A549 (cell line): ENCODE data around the gene SPECC1L. TPM values are rescaled to one million over a fixed set of nuclear protein-coding genes. Genes with fewer than 3 reads are reported as not detected.

Experiments
- ATAC-seq, 2 experiments: fragments of 200-7000 bp in 1 of 2; fragments of >200 bp in 1 of 2; cut with Nextera tagmentation in 1 of 2; cut with Tn5 transposase in 1 of 2; 3 replicates each; pipeline versions ENCODE4 v1.8.0 to v1.9.1; 2018 to 2020; ENCODE audit warnings: mild to moderate bottlenecking in 1 of 2, moderate library complexity in 1 of 2
- CTCF ChIA-PET: fragments of 300-600 bp; sonication (Branson Sonifier 250); formaldehyde crosslinking; extraction: SDS; loops from one replicate; lab custom pipeline; 2021; ENCODE audit warnings: antibody characterized with exemption, inconsistent platforms; lab: Yijun Ruan, JAX
- POLR2A ChIA-PET: fragments of 350-600 bp; formaldehyde crosslinking; extraction: SDS; loops from one replicate; lab custom pipeline; 2021; ENCODE audit warnings: antibody characterized with exemption, inconsistent platforms; lab: Yijun Ruan, JAX
- DNase-seq, 2 experiments: peaks; one replicate each; pipeline versions ENCODE4 v3.0.0 to v3.0.0-alpha.2; 2011 to 2016; ENCODE audit warnings: low read depth in 1 of 2, low spot score in 1 of 2
- FAIRE-seq: peaks from 2 replicates; lab custom pipeline; 2011; peaks lifted over from hg19 to GRCh38; lab: Jason Lieb, UNC
- H3K27ac ChIP-seq, 2 experiments: fragments of >200 bp; sonication (Bioruptor Twin); formaldehyde crosslinking; 3 replicates each; pipeline ENCODE4 v1.5.1; 2016 to 2017
- H3K4me1 ChIP-seq: fragments of >200 bp; sonication (Bioruptor Twin); formaldehyde crosslinking; 3 replicates; pipeline ENCODE4 v1.6.1; 2016
- H3K4me2 ChIP-seq: fragments of >200 bp; sonication (Bioruptor Twin); formaldehyde crosslinking; 3 replicates; pipeline ENCODE4 v1.6.1; 2016
- H3K4me3 ChIP-seq: fragments of >200 bp; sonication (Bioruptor Twin); formaldehyde crosslinking; 3 replicates; pipeline ENCODE4 v1.5.1; 2016
- H3K9me3 ChIP-seq: fragments of >200 bp; sonication (Bioruptor Twin); formaldehyde crosslinking; 3 replicates; pipeline ENCODE4 v1.6.1; 2016
- BHLHE40 ChIP-seq: IDR thresholded peaks from 2 replicates; pipeline ENCODE4 v1.6.1; 2012; ENCODE audit warnings: low read depth, low read length, inconsistent platforms
- CBX2 ChIP-seq: fragments of 200-600 bp; sonication (generic); IDR thresholded peaks from 2 replicates; pipeline ENCODE4 v1.6.1; 2016; ENCODE audit warnings: low read depth, mild to moderate bottlenecking, borderline replicate concordance
- CBX8 ChIP-seq: fragments of 200-600 bp; sonication (generic); IDR thresholded peaks from 2 replicates; pipeline ENCODE4 v1.6.1; 2016
- CHD2 ChIP-seq: fragments of 150-350 bp; IDR thresholded peaks from 2 replicates; pipeline ENCODE4 v1.6.1; 2014; ENCODE audit warnings: low read length; ENCODE audit not compliant: partially characterized antibody
- CHD4 ChIP-seq: fragments of 200-600 bp; sonication (generic); IDR thresholded peaks from 2 replicates; pipeline ENCODE4 v1.6.1; 2016; ENCODE audit warnings: antibody characterized with exemption, mild to moderate bottlenecking, borderline replicate concordance
- EHF ChIP-seq: fragments of 250-450 bp; sonication (Bioruptor Pico); IDR thresholded peaks from 2 replicates; pipeline ENCODE4 v1.5.0; 2020; ENCODE audit warnings: mild to moderate bottlenecking
- EHMT2 ChIP-seq: fragments of 200-600 bp; sonication (generic); IDR thresholded peaks from 2 replicates; pipeline ENCODE4 v1.6.1; 2016; ENCODE audit warnings: antibody characterized with exemption, low read depth, mild to moderate bottlenecking, moderate library complexity
- FOSL2 ChIP-seq, 2 experiments: fragments of 450-650 bp in 1 of 2; fragments of >200 bp in 1 of 2; sonication (Bioruptor Twin) in 1 of 2; formaldehyde crosslinking; IDR thresholded peaks; 2 replicates each; pipeline versions ENCODE4 v1.5.0 to v1.6.1; 2016 to 2020; ENCODE audit warnings: mild to moderate bottlenecking in 1 of 2, moderate library complexity in 1 of 2
- HEYL ChIP-seq: fragments of 250-450 bp; sonication (Bioruptor Pico); IDR thresholded peaks from 2 replicates; pipeline ENCODE4 v1.8.0; 2021; ENCODE audit warnings: mild to moderate bottlenecking, moderate library complexity
- HOXB13 ChIP-seq: fragments of 250-450 bp; sonication (Bioruptor Pico); IDR thresholded peaks from 2 replicates; pipeline ENCODE4 v1.5.0; 2020; ENCODE audit warnings: low read depth, mild to moderate bottlenecking, moderate library complexity
- JUNB ChIP-seq: fragments of >200 bp; sonication (Bioruptor Twin); formaldehyde crosslinking; IDR thresholded peaks from 2 replicates; pipeline ENCODE4 v1.6.1; 2016
- KDM1A ChIP-seq: fragments of 200-600 bp; sonication (generic); IDR thresholded peaks from 2 replicates; pipeline ENCODE4 v1.6.1; 2016; ENCODE audit warnings: low read depth, mild to moderate bottlenecking
- KDM5A ChIP-seq: fragments of 200-600 bp; sonication (generic); IDR thresholded peaks from 2 replicates; pipeline ENCODE4 v1.6.1; 2016; ENCODE audit warnings: antibody characterized with exemption, mild to moderate bottlenecking
- MAFK ChIP-seq: fragments of 450-650 bp; IDR thresholded peaks from 2 replicates; pipeline ENCODE4 v1.6.1; 2014; ENCODE audit not compliant: partially characterized antibody
- NFE2L2 ChIP-seq: fragments of 150-350 bp; conservative IDR thresholded peaks from 2 replicates; pipeline ENCODE4 v1.6.1; 2014; ENCODE audit warnings: low read length
- NR3C1 ChIP-seq: fragments of >200 bp; sonication (Bioruptor Twin); formaldehyde crosslinking; IDR thresholded peaks from 3 replicates; pipeline ENCODE4 v1.6.1; 2017
- POLR2AphosphoS2 ChIP-seq: conservative IDR thresholded peaks from 2 replicates; pipeline ENCODE4 v1.6.1; 2012; ENCODE audit warnings: low read length, improper control_type of control experiment, inconsistent platforms
- RARB ChIP-seq: fragments of 250-450 bp; sonication (Bioruptor Pico); IDR thresholded peaks from 2 replicates; pipeline ENCODE4 v1.8.0; 2021; ENCODE audit warnings: mild to moderate bottlenecking, moderate library complexity
- SMC3 ChIP-seq: fragments of >200 bp; sonication (Bioruptor Twin); formaldehyde crosslinking; IDR thresholded peaks from 3 replicates; pipeline ENCODE4 v1.6.1; 2018; ENCODE audit warnings: inconsistent platforms
- SREBF2 ChIP-seq: fragments of 450-650 bp; IDR thresholded peaks from 2 replicates; pipeline ENCODE4 v1.6.1; 2014; ENCODE audit warnings: mild to moderate bottlenecking, moderate library complexity
- TP53 ChIP-seq: fragments of 250-450 bp; sonication (Bioruptor Pico); IDR thresholded peaks from 2 replicates; pipeline ENCODE4 v1.5.0; 2021; ENCODE audit warnings: mild to moderate bottlenecking, moderate library complexity
- ZFP36 ChIP-seq: fragments of 450-650 bp; IDR thresholded peaks from 2 replicates; pipeline ENCODE4 v1.6.1; 2014; ENCODE audit warnings: borderline replicate concordance; ENCODE audit not compliant: partially characterized antibody
- WGBS: methylation state at CpG from one replicate; pipeline ENCODE4 v1.1.6; 2017; ENCODE audit errors: missing lambda C conversion rate; 5-methylcytosine and 5-hydroxymethylcytosine counted together
- polyA plus RNA-seq, 4 experiments: library from polyadenylated mRNA; depleted of rRNA in 3 of 4; stranded (reverse); fragments of >200 nt; fragmentation: RNase III in 1 of 4; extraction: RNeasy Plus Mini Kit Qiagen cat#74134 plus additional on column Dnase treatment in 1 of 4; gene quantifications; 2 replicates in 3 of 4; 3 replicates in 1 of 4; pipeline ENCODE4 v1.2.3, GENCODE V29; 2011 to 2017
- TF ChIP-seq, protein P1 (sequence below): fragments of >200 bp; sonication (Bioruptor Twin); formaldehyde crosslinking; IDR thresholded peaks from 3 replicates; pipeline ENCODE4 v1.6.1; 2016
- TF ChIP-seq, protein P2 (sequence below): fragments of >200 bp; sonication (Bioruptor Twin); formaldehyde crosslinking; IDR thresholded peaks from 3 replicates; pipeline ENCODE4 v1.5.1; 2016
- TF ChIP-seq, protein P3 (sequence below): fragments of 150-350 bp; IDR thresholded peaks from 2 replicates; pipeline ENCODE4 v1.6.1; 2014; ENCODE audit warnings: low read depth, mild to moderate bottlenecking, low read length
- TF ChIP-seq, protein P4 (sequence below): fragments of 200-600 bp; sonication (generic); IDR thresholded peaks from 2 replicates; pipeline ENCODE4 v1.6.1; 2016; ENCODE audit warnings: antibody characterized with exemption, mild to moderate bottlenecking, moderate library complexity
- TF ChIP-seq, protein P5 (sequence below): IDR thresholded peaks from 2 replicates; pipeline ENCODE4 v1.6.1; 2012

The SPECC1L gene
- polyA plus RNA-seq, 2 of the 4 experiments (the other 2 are of a cell fraction): 14.8 to 25.2 TPM

DNA sequence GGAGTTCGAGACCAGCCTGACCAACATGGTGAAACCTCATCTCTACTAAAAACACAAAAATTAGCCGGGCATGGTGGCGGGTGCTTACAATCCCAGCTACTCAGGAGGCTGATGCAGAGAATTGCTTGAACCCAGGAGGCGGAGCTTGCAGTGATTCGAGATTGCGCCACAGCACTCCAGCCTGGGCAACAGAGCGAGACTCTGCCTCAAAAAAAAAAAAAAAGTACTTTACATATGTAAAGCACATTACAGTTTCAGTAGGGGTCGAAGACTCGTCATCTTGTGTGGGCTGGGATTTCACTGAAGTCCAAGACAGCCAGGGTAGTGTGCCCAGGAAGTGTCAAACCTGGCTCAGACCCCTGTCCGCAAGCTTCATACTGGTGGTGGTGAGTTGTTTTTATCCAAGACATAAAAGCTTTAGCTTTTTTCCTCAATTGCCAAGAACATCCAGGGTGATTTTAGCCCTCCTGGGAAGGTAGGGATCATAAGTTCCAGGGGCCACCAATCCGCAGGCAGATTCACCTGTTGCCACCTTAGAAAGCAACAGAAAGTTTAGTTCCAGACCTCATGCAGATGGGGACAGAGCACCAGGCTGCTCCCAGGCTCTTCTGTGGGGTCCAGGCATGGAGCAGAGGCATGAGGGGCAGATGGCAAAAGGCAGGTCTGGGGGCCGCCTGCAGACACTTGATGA, 135.1 kb downstream of the SPECC1L start:
- Histone ChIP-seq H3K4me3 (no peak overlapping the region), H3K4me1 (peaks cover 31% of the 10 kb centered on the region), H3K4me2 (no peak overlapping the region), H3K27ac (no peak overlapping the region), H3K9me3 (no peaks in the 10 kb centered on the region)
- ChIA-PET POLR2A (no interaction called here), CTCF (interaction anchor here (1.1 to 1.4 kb wide), 2 partner anchors 17 to 115 kb away, joined by 3 to 4 read pairs; no protein-coding TSS in a partner anchor)
- WGBS: 94% methylated on average over 12 of the region's 12 CpGs
- no peak for DNase-seq
- no peak for FAIRE-seq
- ATAC-seq: no peak
- TF ChIP-seq SREBF2 (no peak), CBX8 (no peak), KDM5A (no peak), CBX2 (no peak), HEYL (CRISPR knock-in tag) (no peak), KDM1A (no peak), NR3C1 (no peak), BHLHE40 (no peak), RARB (CRISPR knock-in tag) (no peak), HOXB13 (CRISPR knock-in tag) (no peak), JUNB (no peak), POLR2AphosphoS2 (no peak), TP53 (CRISPR knock-in tag) (no peak), SMC3 (no peak), NFE2L2 (no peak)
- TF ChIP-seq, protein P1, sequence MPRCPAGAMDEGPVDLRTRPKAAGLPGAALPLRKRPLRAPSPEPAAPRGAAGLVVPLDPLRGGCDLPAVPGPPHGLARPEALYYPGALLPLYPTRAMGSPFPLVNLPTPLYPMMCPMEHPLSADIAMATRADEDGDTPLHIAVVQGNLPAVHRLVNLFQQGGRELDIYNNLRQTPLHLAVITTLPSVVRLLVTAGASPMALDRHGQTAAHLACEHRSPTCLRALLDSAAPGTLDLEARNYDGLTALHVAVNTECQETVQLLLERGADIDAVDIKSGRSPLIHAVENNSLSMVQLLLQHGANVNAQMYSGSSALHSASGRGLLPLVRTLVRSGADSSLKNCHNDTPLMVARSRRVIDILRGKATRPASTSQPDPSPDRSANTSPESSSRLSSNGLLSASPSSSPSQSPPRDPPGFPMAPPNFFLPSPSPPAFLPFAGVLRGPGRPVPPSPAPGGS: no peak
- TF ChIP-seq, protein P2, sequence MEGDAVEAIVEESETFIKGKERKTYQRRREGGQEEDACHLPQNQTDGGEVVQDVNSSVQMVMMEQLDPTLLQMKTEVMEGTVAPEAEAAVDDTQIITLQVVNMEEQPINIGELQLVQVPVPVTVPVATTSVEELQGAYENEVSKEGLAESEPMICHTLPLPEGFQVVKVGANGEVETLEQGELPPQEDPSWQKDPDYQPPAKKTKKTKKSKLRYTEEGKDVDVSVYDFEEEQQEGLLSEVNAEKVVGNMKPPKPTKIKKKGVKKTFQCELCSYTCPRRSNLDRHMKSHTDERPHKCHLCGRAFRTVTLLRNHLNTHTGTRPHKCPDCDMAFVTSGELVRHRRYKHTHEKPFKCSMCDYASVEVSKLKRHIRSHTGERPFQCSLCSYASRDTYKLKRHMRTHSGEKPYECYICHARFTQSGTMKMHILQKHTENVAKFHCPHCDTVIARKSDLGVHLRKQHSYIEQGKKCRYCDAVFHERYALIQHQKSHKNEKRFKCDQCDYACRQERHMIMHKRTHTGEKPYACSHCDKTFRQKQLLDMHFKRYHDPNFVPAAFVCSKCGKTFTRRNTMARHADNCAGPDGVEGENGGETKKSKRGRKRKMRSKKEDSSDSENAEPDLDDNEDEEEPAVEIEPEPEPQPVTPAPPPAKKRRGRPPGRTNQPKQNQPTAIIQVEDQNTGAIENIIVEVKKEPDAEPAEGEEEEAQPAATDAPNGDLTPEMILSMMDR: no peak
- TF ChIP-seq, protein P3, sequence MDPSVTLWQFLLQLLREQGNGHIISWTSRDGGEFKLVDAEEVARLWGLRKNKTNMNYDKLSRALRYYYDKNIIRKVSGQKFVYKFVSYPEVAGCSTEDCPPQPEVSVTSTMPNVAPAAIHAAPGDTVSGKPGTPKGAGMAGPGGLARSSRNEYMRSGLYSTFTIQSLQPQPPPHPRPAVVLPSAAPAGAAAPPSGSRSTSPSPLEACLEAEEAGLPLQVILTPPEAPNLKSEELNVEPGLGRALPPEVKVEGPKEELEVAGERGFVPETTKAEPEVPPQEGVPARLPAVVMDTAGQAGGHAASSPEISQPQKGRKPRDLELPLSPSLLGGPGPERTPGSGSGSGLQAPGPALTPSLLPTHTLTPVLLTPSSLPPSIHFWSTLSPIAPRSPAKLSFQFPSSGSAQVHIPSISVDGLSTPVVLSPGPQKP: no peak

DNA sequence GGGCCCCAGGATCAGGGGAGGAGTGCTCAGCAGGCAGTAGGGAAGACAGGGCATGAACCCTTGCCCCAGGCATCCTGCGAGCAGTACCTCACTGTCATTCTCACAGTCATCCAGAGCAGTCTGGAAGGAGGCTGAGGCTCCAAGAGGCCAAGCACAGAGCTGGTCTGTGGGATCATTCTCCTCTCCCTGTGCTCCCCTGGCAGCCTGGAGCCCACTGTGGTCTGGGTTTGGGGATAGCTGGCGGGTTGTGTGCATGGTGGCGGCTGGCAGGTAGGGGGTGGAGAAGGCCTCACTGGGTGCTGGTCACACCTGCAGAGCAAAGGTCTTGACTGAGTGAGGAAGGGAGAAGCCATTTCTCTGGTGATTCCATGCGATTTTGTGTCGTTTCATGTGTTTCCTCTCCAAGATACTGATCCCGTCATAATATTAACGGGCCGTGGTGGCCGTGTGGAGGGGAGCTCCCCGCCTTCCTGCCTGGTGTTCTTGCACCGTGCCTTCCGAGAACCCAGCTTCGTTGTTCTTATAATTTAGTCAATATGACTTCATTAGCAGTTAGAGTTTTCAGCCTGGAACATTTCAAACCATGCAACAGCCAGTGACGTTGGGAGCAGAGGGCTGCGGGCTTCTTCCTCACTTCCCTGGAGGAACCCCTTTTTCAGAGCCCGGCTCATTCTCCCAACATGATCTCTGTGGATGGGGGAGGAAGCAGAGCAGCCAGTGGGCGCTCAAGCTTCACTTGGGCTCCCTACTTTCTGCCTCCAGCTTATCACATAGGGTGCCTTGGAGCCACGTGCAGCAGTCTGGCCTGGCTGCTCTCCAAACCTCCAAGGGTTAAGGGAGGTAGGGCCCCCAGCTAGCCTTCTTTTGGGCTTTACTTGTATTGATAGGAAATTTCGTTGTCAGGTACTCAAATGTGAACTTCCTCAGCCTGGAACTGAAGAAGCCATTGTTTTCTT, 136.0 kb downstream of the SPECC1L start:
- peaks cover 31% of the 10 kb centered on the region for H3K4me1 ChIP-seq
- H3K4me2 ChIP-seq: no peak overlapping the region
- TF ChIP-seq, protein P4, sequence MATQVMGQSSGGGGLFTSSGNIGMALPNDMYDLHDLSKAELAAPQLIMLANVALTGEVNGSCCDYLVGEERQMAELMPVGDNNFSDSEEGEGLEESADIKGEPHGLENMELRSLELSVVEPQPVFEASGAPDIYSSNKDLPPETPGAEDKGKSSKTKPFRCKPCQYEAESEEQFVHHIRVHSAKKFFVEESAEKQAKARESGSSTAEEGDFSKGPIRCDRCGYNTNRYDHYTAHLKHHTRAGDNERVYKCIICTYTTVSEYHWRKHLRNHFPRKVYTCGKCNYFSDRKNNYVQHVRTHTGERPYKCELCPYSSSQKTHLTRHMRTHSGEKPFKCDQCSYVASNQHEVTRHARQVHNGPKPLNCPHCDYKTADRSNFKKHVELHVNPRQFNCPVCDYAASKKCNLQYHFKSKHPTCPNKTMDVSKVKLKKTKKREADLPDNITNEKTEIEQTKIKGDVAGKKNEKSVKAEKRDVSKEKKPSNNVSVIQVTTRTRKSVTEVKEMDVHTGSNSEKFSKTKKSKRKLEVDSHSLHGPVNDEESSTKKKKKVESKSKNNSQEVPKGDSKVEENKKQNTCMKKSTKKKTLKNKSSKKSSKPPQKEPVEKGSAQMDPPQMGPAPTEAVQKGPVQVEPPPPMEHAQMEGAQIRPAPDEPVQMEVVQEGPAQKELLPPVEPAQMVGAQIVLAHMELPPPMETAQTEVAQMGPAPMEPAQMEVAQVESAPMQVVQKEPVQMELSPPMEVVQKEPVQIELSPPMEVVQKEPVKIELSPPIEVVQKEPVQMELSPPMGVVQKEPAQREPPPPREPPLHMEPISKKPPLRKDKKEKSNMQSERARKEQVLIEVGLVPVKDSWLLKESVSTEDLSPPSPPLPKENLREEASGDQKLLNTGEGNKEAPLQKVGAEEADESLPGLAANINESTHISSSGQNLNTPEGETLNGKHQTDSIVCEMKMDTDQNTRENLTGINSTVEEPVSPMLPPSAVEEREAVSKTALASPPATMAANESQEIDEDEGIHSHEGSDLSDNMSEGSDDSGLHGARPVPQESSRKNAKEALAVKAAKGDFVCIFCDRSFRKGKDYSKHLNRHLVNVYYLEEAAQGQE: no peak
- no peak for TF ChIP-seq CBX2
- no peak for TF ChIP-seq CHD2
- no peak for TF ChIP-seq ZFP36
- TF ChIP-seq EHF: no peak
- no peak for TF ChIP-seq FOSL2 (IDR thresholded peaks at IDR 0.05)
- no peak for TF ChIP-seq FOSL2 (CRISPR knock-in tag; IDR thresholded peaks at IDR 0.05)
- TF ChIP-seq, protein P5, sequence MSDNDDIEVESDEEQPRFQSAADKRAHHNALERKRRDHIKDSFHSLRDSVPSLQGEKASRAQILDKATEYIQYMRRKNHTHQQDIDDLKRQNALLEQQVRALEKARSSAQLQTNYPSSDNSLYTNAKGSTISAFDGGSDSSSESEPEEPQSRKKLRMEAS: no peak
- no peak for TF ChIP-seq NR3C1
- no peak for TF ChIP-seq CHD4
- TF ChIP-seq MAFK: no peak
- no peak for TF ChIP-seq BHLHE40
- TF ChIP-seq EHMT2: no peak
- no peaks in the 10 kb centered on the region for H3K9me3 ChIP-seq
- WGBS: 91% methylated on average over 18 of the region's 19 CpGs
- CTCF ChIA-PET: interaction anchor here (1.1 to 1.5 kb wide), 3 partner anchors 15 to 115 kb away, joined by 3 to 4 read pairs (median 4); no protein-coding TSS in a partner anchor
- H3K27ac ChIP-seq: no peak overlapping the region
- H3K4me3 ChIP-seq: no peak overlapping the region
- ATAC-seq (no peak), FAIRE-seq (no peak), DNase-seq (no peak)
- POLR2A ChIA-PET: no interaction called here
